ENCODE measurements around the gene ZNF626. TPM values are rescaled to one million over a fixed set of nuclear protein-coding genes. Genes with fewer than 3 reads are reported as not detected.
"Not testable (repeated sequence)": the region's sequence is repeated elsewhere in the genome, so short reads cannot be mapped to it uniquely, and the experiment has no call there.

Gene ZNF626
- total RNA-seq, 2 donors from 2014 or later: 10.3 to 12.9 TPM

GRCh38 chr19:20660473-20661140, 764 bp downstream of the ZNF626 start:
- Histone ChIP-seq H3K27ac (peak overlapping the region; percentile 78 to 89), H3K4me3 (peak overlapping the region; percentile 72 to 82), H3K4me1 (peaks cover 0 to 50% of the 10 kb centered on the region in 2 donors), H3K36me3 (peaks cover 18% of the 10 kb centered on the region), H3K27me3 (no peaks in the 10 kb centered on the region), H3K9me3 (no peaks in the 10 kb centered on the region)
- no peak for TF ChIP-seq CTCF (IDR thresholded peaks at IDR 0.05)
- DNase-seq (ENCODE audit: low spot score): no peak

- Histone ChIP-seq H3K9me3 (peaks cover 7 to 57% of the 10 kb centered on the region in 2 donors), H3K27me3 (no peaks in the 10 kb centered on the region), H3K27ac (no peak overlapping the region), H3K4me3 (no peak overlapping the region), H3K4me1 (no peaks in the 10 kb centered on the region), H3K36me3 (peaks cover 46% of the 10 kb centered on the region)
- no peak for TF ChIP-seq CTCF (IDR thresholded peaks at IDR 0.05)
- DNase-seq (ENCODE audit: low spot score): no peak
Measured at GRCh38 chr19:20640545-20640944, 20.8 kb downstream of the ZNF626 start.

- peaks cover 47% of the 10 kb centered on the region for H3K36me3 ChIP-seq
- no peak for TF ChIP-seq CTCF (IDR thresholded peaks at IDR 0.05)
- no peaks in the 10 kb centered on the region for H3K27me3 ChIP-seq
- no peak for DNase-seq (ENCODE audit: low spot score)
- no peak overlapping the region for H3K4me3 ChIP-seq
- H3K27ac ChIP-seq: no peak overlapping the region
- no peaks in the 10 kb centered on the region for H3K4me1 ChIP-seq
- peaks cover 7 to 62% of the 10 kb centered on the region in 2 donors for H3K9me3 ChIP-seq
Measured at GRCh38 chr19:20640023-20640422, 21.3 kb downstream of the ZNF626 start.

- H3K36me3 ChIP-seq; H3K4me1 ChIP-seq; H3K27ac ChIP-seq; H3K27me3 ChIP-seq; H3K4me3 ChIP-seq; DNase-seq (ENCODE audit: low spot score): not testable (repeated sequence)
- peaks cover 20 to 82% of the 10 kb centered on the region in 2 donors for H3K9me3 ChIP-seq
Measured at GRCh38 chr19:20624560-20624959, 36.8 kb downstream of the ZNF626 start.

GRCh38 chr19:20616071-20616470, 45.3 kb downstream of the ZNF626 start:
- TF ChIP-seq CTCF (IDR thresholded peaks at IDR 0.05): no peak
- Histone ChIP-seq H3K9me3 (peaks cover 0 to 26% of the 10 kb centered on the region in 2 donors), H3K4me3 (no peak overlapping the region), H3K27me3 (no peaks in the 10 kb centered on the region), H3K27ac (no peak overlapping the region), H3K36me3 (no peaks in the 10 kb centered on the region), H3K4me1 (no peaks in the 10 kb centered on the region)
- no peak for DNase-seq (ENCODE audit: low spot score)

- H3K4me3 ChIP-seq; DNase-seq (ENCODE audit: low spot score); H3K27me3 ChIP-seq; H3K27ac ChIP-seq; H3K36me3 ChIP-seq; H3K4me1 ChIP-seq: not testable (repeated sequence)
- peaks cover 0 to 15% of the 10 kb centered on the region in 2 donors for H3K9me3 ChIP-seq
Measured at GRCh38 chr19:20614971-20615370, 46.4 kb downstream of the ZNF626 start.
